Naive B cell (primary cell): ENCODE data around the gene EPS15. TPM values are rescaled to one million over a fixed set of nuclear protein-coding genes. Genes with fewer than 3 reads are reported as not detected.
"Not testable (repeated sequence)": the region's sequence is repeated elsewhere in the genome, so short reads cannot be mapped to it uniquely, and the experiment has no call there.

Experiments used
- ATAC-seq, 2 donors: fragments of 150-1000 bp; cut with Tn5 transposase; 2 replicates each; pipeline ENCODE4 v1.10.0; 2021; ENCODE audit warnings: low read depth in 2 of 2, mild to moderate bottlenecking in 2 of 2, moderate library complexity in 2 of 2
- DNase-seq: peaks from one replicate; pipeline ENCODE4 v3.0.0; 2022
- H3K27ac Mint-ChIP-seq, 6 donors: one replicate each; pipeline ENCODE4 v1.8.0; 2020 to 2022; ENCODE audit warnings: mild to moderate bottlenecking in 6 of 6, mixed read lengths in 6 of 6, moderate library complexity in 5 of 6, inconsistent platforms in 2 of 6
- H3K27me3 Mint-ChIP-seq, 3 donors: one replicate each; pipeline ENCODE4 v1.8.0; 2021 to 2022; ENCODE audit warnings: mixed read lengths in 3 of 3, mild to moderate bottlenecking in 1 of 3
- H3K36me3 Mint-ChIP-seq, 2 donors: one replicate each; pipeline ENCODE4 v1.8.0; 2020 to 2022; ENCODE audit warnings: mixed read lengths in 2 of 2, inconsistent platforms in 1 of 2, mild to moderate bottlenecking in 1 of 2
- H3K4me1 Mint-ChIP-seq, 3 donors: one replicate each; pipeline ENCODE4 v1.8.0; 2020 to 2022; ENCODE audit warnings: mixed read lengths in 3 of 3, inconsistent platforms in 1 of 3, mild to moderate bottlenecking in 1 of 3, moderate library complexity in 1 of 3
- H3K4me3 Mint-ChIP-seq, 8 donors: one replicate each; pipeline ENCODE4 v1.8.0; 2020 to 2022; ENCODE audit warnings: mild to moderate bottlenecking in 8 of 8, mixed read lengths in 8 of 8, moderate library complexity in 8 of 8, inconsistent platforms in 2 of 8
- H3K9me3 Mint-ChIP-seq, 7 donors: one replicate each; pipeline ENCODE4 v1.8.0; 2020 to 2022; ENCODE audit warnings: mixed read lengths in 7 of 7, mild to moderate bottlenecking in 5 of 7, inconsistent platforms in 2 of 7, moderate library complexity in 1 of 7
- polyA plus RNA-seq, 6 donors: library from polyadenylated mRNA; unstranded; fragments of 300-500 nt; fragmentation: Illumina TruSeq; gene quantifications; one replicate each; pipeline ENCODE4 v1.2.3, GENCODE V29; 2021; ENCODE audit warnings: low read depth in 6 of 6

Gene EPS15
- polyA plus RNA-seq, 6 donors from 2014 or later: 40.6 to 76.5 (median 67.9) TPM

DNA sequence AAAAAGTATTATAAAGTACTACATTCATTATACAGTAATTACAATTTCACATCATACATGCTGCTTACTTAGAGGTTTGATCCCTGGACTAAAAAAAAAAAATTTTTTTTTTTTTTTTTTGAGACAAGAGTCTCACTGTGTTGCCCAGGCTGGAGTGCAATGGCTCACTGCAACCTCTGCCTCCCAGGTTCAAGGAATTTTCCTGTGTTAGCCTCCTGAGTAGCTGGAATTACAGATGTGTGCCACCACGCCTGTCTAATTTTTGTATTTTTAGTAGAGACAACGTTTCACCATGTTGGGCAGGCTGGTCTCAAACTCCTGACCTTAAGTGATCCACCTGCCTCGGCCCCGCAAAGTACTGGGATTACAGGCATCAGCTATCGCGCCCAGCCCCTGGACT, 81.7 kb downstream of the EPS15 start:
- not testable (repeated sequence) for H3K9me3 Mint-ChIP-seq, DNase-seq, H3K27me3 Mint-ChIP-seq, H3K27ac Mint-ChIP-seq, H3K4me3 Mint-ChIP-seq, ATAC-seq
- Mint-ChIP-seq H3K4me1 (peaks cover 19 to 22% (median 20%) of the 10 kb centered on the region in 3 donors), H3K36me3 (peaks cover 15 to 21% of the 10 kb centered on the region in 2 donors)

DNA sequence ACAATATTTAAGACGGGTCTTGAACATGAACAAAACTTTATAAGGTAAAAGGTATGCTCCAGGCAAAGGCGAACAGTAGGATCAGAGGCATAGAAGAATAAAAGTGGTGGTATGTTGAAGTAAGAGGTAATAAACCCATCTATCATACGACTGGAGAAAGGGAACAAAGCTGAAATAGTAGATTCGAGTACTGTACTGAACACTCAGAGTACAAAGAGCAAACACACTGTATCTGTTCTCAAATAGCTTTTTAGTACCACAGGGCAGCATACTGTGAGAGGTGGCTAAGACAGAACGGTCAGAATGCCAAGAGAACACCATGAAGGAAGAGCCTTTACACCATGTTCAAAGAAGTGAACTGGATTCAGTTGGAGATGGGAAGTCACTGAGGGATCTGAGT, 83.2 kb downstream of the EPS15 start:
- ATAC-seq (no peak), DNase-seq (no peak)
- Mint-ChIP-seq H3K27ac (peak overlapping the region in 1 of 6 donors; percentile 16), H3K36me3 (peaks cover 15 to 20% of the 10 kb centered on the region in 2 donors), H3K4me1 (peaks cover 19 to 22% (median 20%) of the 10 kb centered on the region in 3 donors), H3K4me3 (no peak overlapping the region), H3K9me3 (no peaks in the 10 kb centered on the region), H3K27me3 (no peaks in the 10 kb centered on the region)

DNA sequence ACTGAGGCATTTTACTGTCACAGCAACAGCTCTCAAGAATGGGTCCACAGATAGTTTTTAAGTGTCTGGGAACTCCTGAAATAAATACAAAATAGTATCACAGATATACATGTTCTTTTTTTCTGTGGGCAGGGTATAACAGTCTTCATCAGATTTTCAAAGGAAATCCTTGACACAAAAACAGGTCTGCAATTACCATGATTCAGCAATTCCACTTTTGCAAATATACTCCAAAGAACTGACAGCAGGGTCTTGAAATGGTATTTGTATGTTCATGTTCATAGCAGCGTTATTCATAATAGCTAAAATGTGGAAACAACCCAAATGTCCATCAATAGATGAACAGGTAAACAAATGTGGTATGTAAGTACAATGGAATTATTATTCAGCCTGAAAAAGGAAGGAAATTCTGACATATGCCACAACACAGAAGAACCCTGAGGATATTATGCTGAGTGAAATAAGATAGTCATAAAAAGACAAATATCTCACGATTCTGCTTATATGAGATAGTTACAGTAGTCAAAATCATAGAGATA, 85.0 kb downstream of the EPS15 start:
- Mint-ChIP-seq H3K27me3 (no peaks in the 10 kb centered on the region), H3K36me3 (peaks cover 15 to 20% of the 10 kb centered on the region in 2 donors), H3K4me3 (peak overlapping the region in 1 of 8 donors; percentile 18), H3K4me1 (peaks cover 26 to 27% (median 26%) of the 10 kb centered on the region in 3 donors), H3K27ac (peak overlapping the region in 2 of 6 donors; percentile 4 to 26), H3K9me3 (peaks cover 0 to under 1% (median 0%) of the 10 kb centered on the region in 7 donors)
- DNase-seq (no peak), ATAC-seq (no peak)

DNA sequence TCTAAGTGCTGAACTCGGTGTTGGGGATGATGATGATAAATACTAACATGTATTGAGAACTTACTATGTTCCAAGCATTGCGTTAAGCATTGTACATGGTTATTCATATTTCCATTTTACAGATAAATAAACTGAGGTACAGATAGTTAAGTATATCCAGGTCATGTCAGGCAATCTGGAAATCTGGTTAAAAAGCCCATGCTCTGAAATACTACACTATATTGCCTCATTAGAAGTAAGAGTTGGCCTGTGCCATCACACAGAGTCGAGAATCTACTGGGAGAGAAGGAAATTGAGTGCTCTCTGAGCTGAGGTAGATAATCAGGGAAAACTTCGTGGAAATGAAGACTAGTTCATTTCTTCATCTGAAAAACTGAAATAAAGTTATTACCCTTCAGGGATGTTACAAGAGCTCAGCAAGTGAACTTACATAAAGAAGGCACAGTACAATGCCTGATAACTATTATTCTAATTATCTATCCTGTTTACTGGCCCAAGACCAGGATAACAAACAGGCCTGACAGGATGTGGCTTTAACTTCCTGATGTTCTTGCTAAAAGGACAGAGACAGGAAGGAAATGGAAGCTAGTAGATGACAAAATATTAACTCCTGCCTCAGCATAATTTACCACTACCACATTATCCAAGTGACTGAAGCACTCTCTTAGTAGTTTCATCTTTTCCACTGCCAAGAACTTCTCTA, 85.6 kb downstream of the EPS15 start:
- Mint-ChIP-seq H3K4me3 (peak overlapping the region in 2 of 8 donors; percentile 1 to 18), H3K36me3 (peaks cover 17 to 18% of the 10 kb centered on the region in 2 donors)
- ATAC-seq: no peak

DNA sequence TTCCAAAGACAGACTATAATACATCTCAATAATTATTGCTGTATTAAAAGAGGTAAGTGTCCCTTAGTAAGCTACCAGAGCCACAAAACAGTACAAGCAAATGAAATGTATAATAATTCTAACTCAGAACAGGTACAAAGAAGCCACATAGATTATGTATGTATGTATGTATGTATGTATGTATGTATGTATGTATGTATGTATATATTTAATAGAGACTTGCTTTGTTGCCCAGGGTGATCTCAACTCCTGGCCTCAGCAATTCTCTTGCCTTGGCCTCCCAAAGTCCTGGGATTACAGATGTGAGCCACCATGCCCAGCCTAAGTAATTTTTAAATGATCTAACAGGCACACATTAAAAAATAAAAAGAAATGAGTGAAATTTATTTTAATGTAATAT, 86.9 kb downstream of the EPS15 start:
- no peak overlapping the region for H3K27ac Mint-ChIP-seq

More for the DNA sequence above, 85.6 kb downstream of the EPS15 start:
- peaks cover 26 to 27% (median 26%) of the 10 kb centered on the region in 3 donors for H3K4me1 Mint-ChIP-seq
- no peaks in the 10 kb centered on the region for H3K27me3 Mint-ChIP-seq
- DNase-seq: no peak
- peak overlapping the region in 4 of 6 donors; percentile 3 to 70 (median 46) for H3K27ac Mint-ChIP-seq
- H3K9me3 Mint-ChIP-seq: peaks cover 0 to 2% (median 1%) of the 10 kb centered on the region in 7 donors

DNA sequence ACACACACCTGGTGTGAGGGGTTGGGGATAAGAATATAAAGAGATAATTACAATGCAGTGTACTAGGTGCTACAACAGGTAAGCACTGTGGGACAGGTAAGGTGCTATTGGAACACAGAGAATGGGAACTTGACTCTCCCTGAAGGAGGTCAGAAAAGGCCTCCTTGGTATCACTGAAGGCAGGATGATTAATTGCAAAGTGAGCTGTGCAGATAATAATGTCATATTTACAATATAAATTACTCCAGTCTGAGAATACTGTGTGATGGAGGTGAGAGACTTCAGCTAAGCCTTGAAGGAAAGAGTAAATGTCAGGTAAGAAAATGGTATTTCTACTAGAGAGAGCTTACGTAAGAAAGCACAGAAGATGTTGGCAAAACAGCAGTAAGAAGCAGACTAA, 91.6 kb downstream of the EPS15 start:
- no peaks in the 10 kb centered on the region for H3K27me3 Mint-ChIP-seq
- ATAC-seq: no peak
- peak overlapping the region in 2 of 6 donors; percentile 39 to 54 for H3K27ac Mint-ChIP-seq
- peaks cover 0 to 14% (median 10%) of the 10 kb centered on the region in 7 donors for H3K9me3 Mint-ChIP-seq
- H3K36me3 Mint-ChIP-seq: peaks cover 30 to 32% of the 10 kb centered on the region in 2 donors
- H3K4me3 Mint-ChIP-seq: no peak overlapping the region
- peaks cover 17 to 21% (median 20%) of the 10 kb centered on the region in 3 donors for H3K4me1 Mint-ChIP-seq
- DNase-seq: no peak

More for the DNA sequence above, 86.9 kb downstream of the EPS15 start:
- DNase-seq (no peak), ATAC-seq (no peak)
- Mint-ChIP-seq H3K36me3 (peaks cover 30% of the 10 kb centered on the region in 2 donors), H3K4me1 (peaks cover 26 to 30% (median 26%) of the 10 kb centered on the region in 3 donors), H3K9me3 (peaks cover 0 to 13% (median 10%) of the 10 kb centered on the region in 7 donors), H3K27me3 (no peaks in the 10 kb centered on the region), H3K4me3 (no peak overlapping the region)

DNA sequence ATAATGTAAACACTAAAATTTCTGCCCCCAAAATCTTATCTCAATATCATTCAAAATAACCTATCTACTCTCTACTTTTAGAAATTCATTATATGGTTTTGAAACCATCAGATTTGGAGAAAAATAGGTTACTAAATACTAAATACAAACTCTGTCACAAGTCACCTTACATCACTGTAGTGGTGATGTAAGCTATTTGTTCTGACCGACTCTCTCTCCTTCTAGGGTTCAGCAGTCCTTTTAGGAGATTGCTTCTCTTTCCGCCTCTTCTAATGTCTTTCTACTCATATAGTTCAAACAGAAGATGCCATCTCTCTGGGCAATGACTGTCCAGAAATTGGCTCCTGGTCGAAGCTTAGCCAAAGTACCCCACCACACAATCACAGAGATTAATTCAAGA, 93.1 kb downstream of the EPS15 start:
- Mint-ChIP-seq H3K27me3 (no peaks in the 10 kb centered on the region), H3K27ac (peak overlapping the region in 1 of 6 donors; percentile 72), H3K36me3 (peaks cover 30 to 33% of the 10 kb centered on the region in 2 donors)

DNA sequence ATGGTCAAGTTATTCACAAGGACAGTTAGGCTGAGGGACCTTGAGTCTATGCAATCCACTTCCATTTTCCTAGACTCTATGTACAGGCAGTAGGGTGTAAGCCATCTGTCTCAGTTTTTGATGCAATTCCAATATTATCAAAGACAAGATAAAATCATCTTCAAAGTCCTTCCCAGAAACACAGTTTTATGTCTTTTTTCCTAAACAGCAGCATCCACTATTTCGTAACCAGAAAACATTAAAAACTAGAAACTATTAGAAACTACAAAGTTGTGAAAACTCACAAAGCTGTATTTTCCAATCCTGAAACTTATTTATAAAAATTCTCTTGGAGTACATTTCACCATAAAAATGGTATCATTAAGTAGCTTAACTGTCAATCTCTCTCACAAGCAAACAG, 93.8 kb downstream of the EPS15 start:
- DNase-seq (no peak), ATAC-seq (no peak)
- H3K36me3 Mint-ChIP-seq: peaks cover 30 to 39% of the 10 kb centered on the region in 2 donors
- H3K27ac Mint-ChIP-seq: peak overlapping the region in 1 of 6 donors; percentile 80
- no peak overlapping the region for H3K4me3 Mint-ChIP-seq
- H3K27me3 Mint-ChIP-seq: no peaks in the 10 kb centered on the region
- peaks cover 17 to 24% (median 18%) of the 10 kb centered on the region in 3 donors for H3K4me1 Mint-ChIP-seq
- H3K9me3 Mint-ChIP-seq: peaks cover 0 to 14% (median 10%) of the 10 kb centered on the region in 7 donors

More for the DNA sequence above, 93.1 kb downstream of the EPS15 start:
- DNase-seq: no peak
- Mint-ChIP-seq H3K4me3 (no peak overlapping the region), H3K9me3 (peaks cover 0 to 14% (median 10%) of the 10 kb centered on the region in 7 donors), H3K4me1 (peaks cover 18 to 21% (median 20%) of the 10 kb centered on the region in 3 donors)
- ATAC-seq: no peak

DNA sequence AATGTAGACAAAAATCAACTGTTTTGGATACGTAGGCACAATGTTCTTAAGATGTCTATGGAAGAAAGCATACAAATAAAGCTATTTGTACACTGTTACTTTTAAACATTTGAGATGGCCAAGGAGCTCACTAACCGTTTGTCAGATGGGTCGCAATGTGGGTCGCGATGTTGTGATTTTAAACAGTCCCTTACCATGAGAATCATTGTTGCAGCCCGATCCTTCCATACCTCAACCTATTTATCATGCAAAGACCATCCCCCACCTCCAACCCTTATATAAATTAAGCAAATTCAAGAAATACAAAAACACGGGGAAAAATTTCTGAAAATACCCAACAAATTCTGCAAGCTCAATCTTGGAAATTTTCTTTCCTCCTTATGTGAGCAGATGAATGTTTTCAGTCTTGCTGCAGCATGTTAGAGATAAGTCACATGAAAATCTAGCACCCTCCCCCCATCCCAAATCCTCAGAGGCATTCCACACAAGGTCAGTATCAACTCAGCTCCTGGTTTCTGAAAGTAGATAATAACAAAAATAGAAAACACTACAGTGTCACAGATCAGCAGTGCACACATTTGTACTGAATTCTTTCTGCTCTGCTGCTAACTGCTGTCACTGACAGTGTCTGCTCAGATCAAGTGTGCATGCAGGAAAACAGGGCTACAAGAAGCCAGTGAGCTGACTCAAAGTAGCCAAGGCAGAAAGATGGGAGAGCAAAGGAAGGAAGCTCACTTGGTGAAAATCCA, 95.8 kb downstream of the EPS15 start:
- ATAC-seq (no peak), DNase-seq (no peak)
- Mint-ChIP-seq H3K4me3 (no peak overlapping the region), H3K27ac (peak overlapping the region in 3 of 6 donors; percentile 34 to 90 (median 51)), H3K9me3 (peaks cover 0 to 11% (median 7%) of the 10 kb centered on the region in 7 donors), H3K27me3 (no peaks in the 10 kb centered on the region), H3K4me1 (peaks cover 13 to 19% (median 14%) of the 10 kb centered on the region in 3 donors), H3K36me3 (peaks cover 34 to 44% of the 10 kb centered on the region in 2 donors)

DNA sequence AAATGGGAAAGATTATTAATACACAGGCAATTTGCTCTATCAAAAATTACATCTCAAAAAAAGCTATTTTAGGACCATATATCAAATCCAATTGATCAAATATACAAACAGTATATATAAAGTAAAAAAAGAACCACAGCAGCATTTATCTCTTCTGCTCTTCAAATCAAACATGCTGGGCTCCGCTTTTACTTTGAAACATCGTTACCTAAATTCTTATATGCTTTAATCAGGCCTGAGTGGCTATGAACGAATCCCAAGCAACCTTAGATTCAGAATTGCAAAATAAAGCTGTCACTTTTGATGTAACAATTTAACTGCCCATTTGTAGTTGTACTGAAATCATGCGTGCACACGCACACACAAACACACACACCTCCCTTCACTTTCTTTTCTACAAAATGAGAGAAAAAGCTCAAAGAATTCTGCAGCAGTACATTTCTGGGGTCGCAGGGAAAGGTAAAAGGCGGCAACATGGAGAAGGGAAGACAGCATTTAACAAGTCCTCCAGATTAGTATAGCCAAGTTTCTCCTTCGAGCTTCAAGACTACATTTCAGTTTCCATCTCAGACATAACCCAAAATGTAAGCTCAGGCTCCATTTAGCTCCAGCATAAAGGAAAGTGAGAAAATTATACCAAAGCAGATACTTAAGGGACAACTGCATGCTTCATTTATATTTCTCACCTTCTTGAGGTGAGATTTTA, 96.5 kb downstream of the EPS15 start:
- no peak for ATAC-seq
- no peak overlapping the region for H3K4me3 Mint-ChIP-seq
- H3K9me3 Mint-ChIP-seq: peaks cover 0 to 5% (median 2%) of the 10 kb centered on the region in 7 donors
- no peak for DNase-seq
- no peaks in the 10 kb centered on the region for H3K27me3 Mint-ChIP-seq
- no peak overlapping the region for H3K27ac Mint-ChIP-seq
- peaks cover 34 to 44% of the 10 kb centered on the region in 2 donors for H3K36me3 Mint-ChIP-seq
- peaks cover 13 to 22% (median 19%) of the 10 kb centered on the region in 3 donors for H3K4me1 Mint-ChIP-seq

DNA sequence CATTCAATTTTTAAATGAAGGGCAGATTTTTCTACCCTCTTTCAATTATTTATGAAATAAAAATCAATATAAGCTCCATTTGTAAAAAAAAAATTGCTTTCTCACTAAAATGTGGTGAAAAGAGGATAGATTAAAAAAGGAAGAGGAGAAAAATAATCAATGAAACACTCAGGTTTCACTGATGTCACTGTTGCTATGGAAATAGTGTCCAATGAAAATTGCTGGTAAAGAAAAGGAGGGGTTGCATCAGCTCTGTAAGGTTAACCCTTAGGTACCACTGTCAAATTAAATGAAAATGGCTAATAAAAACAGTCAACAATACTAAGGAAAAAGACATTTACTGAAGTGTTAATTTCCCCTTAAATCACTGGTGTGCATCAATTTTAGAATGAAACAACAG, 97.1 kb downstream of the EPS15 start:
- Mint-ChIP-seq H3K27me3 (no peaks in the 10 kb centered on the region), H3K27ac (no peak overlapping the region), H3K4me3 (no peak overlapping the region), H3K4me1 (peaks cover 13 to 24% (median 15%) of the 10 kb centered on the region in 3 donors), H3K36me3 (peaks cover 29 to 41% of the 10 kb centered on the region in 2 donors), H3K9me3 (no peaks in the 10 kb centered on the region)
- DNase-seq: peak; percentile 42
- peak; percentile 76 to 89 for ATAC-seq

DNA sequence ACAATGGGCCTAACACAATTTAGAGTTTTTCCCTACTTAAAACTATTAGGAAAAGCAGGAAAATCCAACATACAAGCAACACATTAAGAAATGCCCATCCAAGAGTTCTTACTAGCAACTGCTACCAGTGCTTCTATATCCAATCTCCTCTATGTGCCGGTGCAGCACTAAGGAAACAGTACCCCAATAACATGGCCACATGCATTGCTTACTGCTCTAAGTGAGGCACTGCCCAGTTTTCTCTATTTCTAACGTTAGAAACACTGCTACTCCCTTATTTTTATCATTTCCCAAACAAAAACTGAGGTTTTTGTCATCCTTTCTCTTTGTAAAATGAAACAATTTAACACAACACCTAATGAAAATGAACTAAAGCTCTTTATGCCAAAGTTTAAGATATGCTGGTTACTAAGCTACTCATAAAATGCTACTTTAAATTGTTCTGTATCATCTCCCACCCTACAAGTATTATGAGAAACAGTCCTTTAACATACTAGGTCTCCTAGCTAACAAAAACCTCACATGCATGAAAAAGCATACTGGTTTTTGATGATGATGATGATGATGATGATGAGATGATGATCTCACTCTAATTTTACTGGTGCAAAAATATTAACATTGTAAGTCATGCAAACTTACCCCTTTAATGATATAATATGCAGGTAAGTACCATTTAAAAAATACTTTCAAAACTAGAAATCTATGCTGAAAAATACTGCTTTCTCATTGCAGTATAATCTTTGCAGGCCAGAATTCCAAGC, 98.0 kb downstream of the EPS15 start:
- no peak for DNase-seq
- ATAC-seq: no peak
- Mint-ChIP-seq H3K4me3 (no peak overlapping the region), H3K36me3 (peaks cover 26 to 38% of the 10 kb centered on the region in 2 donors), H3K27me3 (no peaks in the 10 kb centered on the region), H3K27ac (no peak overlapping the region), H3K9me3 (no peaks in the 10 kb centered on the region), H3K4me1 (peaks cover 13 to 24% (median 17%) of the 10 kb centered on the region in 3 donors)
